Psoas muscle (tissue), 8 donors: ENCODE data around the gene OR3A1. TPM values are rescaled to one million over a fixed set of nuclear protein-coding genes. Genes with fewer than 3 reads are reported as not detected.
"Not testable (repeated sequence)": the region's sequence is repeated elsewhere in the genome, so short reads cannot be mapped to it uniquely, and the experiment has no call there.

Experiments used
- ATAC-seq, 4 donors: fragments of 200-7000 bp; cut with Tn5 transposase; one replicate each; pipeline ENCODE4 v1.9.1; 2020; ENCODE audit warnings: moderate library complexity in 3 of 4, mild to moderate bottlenecking in 2 of 4
- DNase-seq, 2 donors: peaks; one replicate each; pipeline ENCODE4 v3.0.0-alpha.2; 2020
- H3K27ac ChIP-seq: fragments of 200-600 bp; one replicate; pipeline ENCODE4 v1.8.0; 2022
- H3K27me3 ChIP-seq, 3 donors: fragments of 200-600 bp in 1 of 3; one replicate each; pipeline versions ENCODE4 v1.6.1 to v1.8.0; 2013 to 2022; ENCODE audit warnings: low read length in 2 of 3, mild to moderate bottlenecking in 2 of 3, moderate library complexity in 1 of 3; ENCODE audit not compliant: insufficient read depth in 3 of 3
- H3K36me3 ChIP-seq, 2 donors: fragments of 200-600 bp in 1 of 2; one replicate each; pipeline versions ENCODE4 v1.6.1 to v1.8.0; 2013 to 2022; ENCODE audit warnings: low read depth in 1 of 2, mild to moderate bottlenecking in 1 of 2, moderate library complexity in 1 of 2; ENCODE audit not compliant: insufficient read depth in 1 of 2
- H3K4me1 ChIP-seq: fragments of 200-600 bp; one replicate; pipeline ENCODE4 v1.8.0; 2022
- H3K4me3 ChIP-seq: fragments of 200-600 bp; one replicate; pipeline ENCODE4 v1.8.0; 2022; ENCODE audit warnings: mild to moderate bottlenecking
- H3K9me3 ChIP-seq: fragments of 200-600 bp; one replicate; pipeline ENCODE4 v1.8.0; 2022
- CTCF ChIP-seq: fragments of 200-600 bp; IDR thresholded peaks from one replicate; pipeline ENCODE4 v1.8.0; 2022; ENCODE audit warnings: antibody characterized with exemption
- WGBS, 3 donors: extraction: QIAGEN DNeasy Blood & Tissue Kit; methylation state at CpG; one replicate each; pipeline versions ENCODE4 v1.1.6 to v1.1.7; 2013; 5-methylcytosine and 5-hydroxymethylcytosine counted together
- intact Hi-C, 2 donors: fragments of 100-400 bp; cut with DNase I; formaldehyde crosslinking; loops; one replicate each; pipeline versions ENCODE4 v1.11.0 to v1.14.2; 2022
- polyA plus RNA-seq, 3 donors: library from polyadenylated mRNA; stranded (reverse); fragments of 200-250 nt; gene quantifications; one replicate each; pipeline ENCODE4 v1.2.3, GENCODE V29; 2013
- total RNA-seq, 4 donors: library from RNA; stranded (reverse); fragmentation: NEBNext Ultra II Directional in 2 of 4; extraction: Animal tissue kit (Norgen Biotek cat#: 25700) in 2 of 4; gene quantifications; one replicate each; pipeline versions ENCODE4 v1.2.1 to v1.2.4, GENCODE V29; 2021 to 2023
- donor health status: healthy with polysubstance abuse.
- donor health status: DM: no; HTN: no; CAD: no; lungs with moderate emphysema.
- donor health status: Bipolar disorder and iron deficiency.
- donor health status: healthy.
- donor health status: DM: yes; HTN: yes; CAD: no.
- donor health status: DM: no; HTN: no; CAD: no.
- donor health status: DM: no; HTN: no; CAD: no.
- donor health status: DM: yes; HTN: yes; CAD: no.

OR3A1 gene
- total and polyA plus RNA-seq, 7 donors = not detected

- no peak for TF ChIP-seq CTCF
- Histone ChIP-seq H3K27ac (no peak overlapping the region), H3K9me3 (no peaks in the 10 kb centered on the region), H3K4me3 (no peak overlapping the region), H3K4me1 (no peaks in the 10 kb centered on the region), H3K36me3 (no peaks in the 10 kb centered on the region), H3K27me3 (no peaks in the 10 kb centered on the region)
- DNase-seq (no peak), ATAC-seq (no peak)
- intact Hi-C loops = no loop called here
- WGBS, 3 donors = 60 to 69% (median 67%) methylated on average over 4 of the region's 4 CpGs
Measured at GRCh38 chr17:3308603-3309002, 10.4 kb upstream of the OR3A1 start.

- 60 to 64% (median 61%) methylated on average over 4 of the region's 4 CpGs for WGBS, 3 donors
- DNase-seq = no peak
- no peak for TF ChIP-seq CTCF
- Histone ChIP-seq H3K27ac (no peak overlapping the region), H3K9me3 (no peaks in the 10 kb centered on the region), H3K4me3 (no peak overlapping the region), H3K27me3 (peaks cover 0 to 4% (median 0%) of the 10 kb centered on the region in 3 donors), H3K36me3 (no peaks in the 10 kb centered on the region), H3K4me1 (no peaks in the 10 kb centered on the region)
- intact Hi-C loops = no loop called here
- no peak for ATAC-seq
Measured at GRCh38 chr17:3295632-3296031, 2.5 kb downstream of the OR3A1 start.

GRCh38 chr17:3293548-3293947, 4.6 kb downstream of the OR3A1 start:
- intact Hi-C loops = not testable (repeated sequence)
- 83 to 91% (median 87%) methylated on average over 1 of the region's 1 CpG for WGBS, 3 donors

GRCh38 chr17:3282901-3283300, 15.3 kb downstream of the OR3A1 start:
- no peak for TF ChIP-seq CTCF
- intact Hi-C loops = no loop called here
- ATAC-seq (no peak), DNase-seq (no peak)
- Histone ChIP-seq H3K36me3 (no peaks in the 10 kb centered on the region), H3K4me3 (no peak overlapping the region), H3K27me3 (peaks cover 0 to 6% (median 2%) of the 10 kb centered on the region in 3 donors), H3K9me3 (no peaks in the 10 kb centered on the region), H3K27ac (no peak overlapping the region), H3K4me1 (no peaks in the 10 kb centered on the region)
- WGBS, 3 donors = 72 to 91% (median 90%) methylated on average over 1 of the region's 1 CpG

More at GRCh38 chr17:3293548-3293947, 4.6 kb downstream of the OR3A1 start:
- DNase-seq, H3K27me3 ChIP-seq, H3K9me3 ChIP-seq, H3K36me3 ChIP-seq, H3K4me3 ChIP-seq, ATAC-seq, H3K4me1 ChIP-seq, H3K27ac ChIP-seq: not testable (repeated sequence)

- Histone ChIP-seq H3K4me3 (no peak overlapping the region), H3K27me3 (no peaks in the 10 kb centered on the region), H3K4me1 (no peaks in the 10 kb centered on the region), H3K27ac (no peak overlapping the region), H3K9me3 (peaks cover 3% of the 10 kb centered on the region), H3K36me3 (no peaks in the 10 kb centered on the region)
- ATAC-seq = no peak
- no peak for DNase-seq
- intact Hi-C loops = no loop called here
- TF ChIP-seq CTCF = no peak
- WGBS, 3 donors = 71 to 80% (median 77%) methylated on average over 4 of the region's 4 CpGs
Measured at GRCh38 chr17:3276126-3276525, 22.0 kb downstream of the OR3A1 start.
